ENCODE results near the gene WAPL. TPM values are rescaled to one million over a fixed set of nuclear protein-coding genes. Genes with fewer than 3 reads are reported as not detected.
A peak's percentile ranks its signal among the peaks of the same experiment; 100 is the strongest.

The WAPL gene
- total and polyA plus RNA-seq, 5 experiments from 2014 or later = 37.0 to 67.3 (median 42.1) TPM

DNA sequence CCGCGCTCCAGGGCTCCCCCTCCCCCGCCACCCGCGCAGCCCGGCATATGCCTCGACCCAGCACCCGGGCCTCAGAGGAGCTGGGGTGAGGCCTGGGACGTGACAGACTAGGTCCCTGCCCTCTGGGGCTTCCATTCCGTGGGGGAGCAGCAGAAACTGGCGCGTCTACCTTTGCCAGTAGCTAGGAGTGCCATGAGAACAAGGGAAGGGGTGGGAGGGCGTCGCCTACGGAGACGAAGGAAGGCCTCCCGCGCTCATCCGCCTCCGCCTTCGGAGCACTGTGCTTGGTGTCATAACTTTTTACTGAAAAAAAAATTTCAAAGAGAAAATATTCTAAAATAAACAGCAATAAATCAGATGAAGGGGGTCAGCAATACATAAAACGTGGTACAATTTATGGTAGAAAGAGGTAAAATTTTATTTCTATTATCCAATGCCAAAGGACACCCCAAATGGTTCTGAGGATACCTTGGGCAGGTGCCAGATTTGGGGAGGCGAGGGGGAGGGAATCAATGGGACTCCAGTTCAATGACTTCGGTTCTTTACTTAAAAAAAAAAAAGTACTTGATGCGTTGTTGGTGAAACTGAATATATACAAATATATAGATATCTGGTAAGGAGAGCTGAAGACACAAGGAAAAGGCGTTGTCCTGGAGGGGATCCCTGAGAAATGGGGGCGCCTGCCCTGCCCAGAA is 119.9 kb downstream of the WAPL start:
- Mint-ChIP-seq H3K36me3 (no peaks in the 10 kb centered on the region), H3K27ac (peak overlapping the region; percentile 47 to 94 (median 83)), H3K9me3 (peaks cover 0 to 4% (median 0%) of the 10 kb centered on the region in 9 donors), H3K27me3 (peaks cover 0 to 4% (median 0%) of the 10 kb centered on the region in 5 donors), H3K4me3 (peak overlapping the region; percentile 74 to 94 (median 84)), H3K4me1 (peaks cover 10 to 25% (median 21%) of the 10 kb centered on the region in 4 donors)
- DNase-seq = peak in 5 of 10 donors; percentile 18 to 38 (median 28)
- POLR2A ChIA-PET = interaction anchor here (1.1 to 4.4 kb wide), 6 partner anchors 10 to 182 kb away, joined by 3 to 110 read pairs (median 17); partner anchors contain the start of gene WAPL
- peak in 1 of 2 donors; percentile 9 for ATAC-seq

DNA sequence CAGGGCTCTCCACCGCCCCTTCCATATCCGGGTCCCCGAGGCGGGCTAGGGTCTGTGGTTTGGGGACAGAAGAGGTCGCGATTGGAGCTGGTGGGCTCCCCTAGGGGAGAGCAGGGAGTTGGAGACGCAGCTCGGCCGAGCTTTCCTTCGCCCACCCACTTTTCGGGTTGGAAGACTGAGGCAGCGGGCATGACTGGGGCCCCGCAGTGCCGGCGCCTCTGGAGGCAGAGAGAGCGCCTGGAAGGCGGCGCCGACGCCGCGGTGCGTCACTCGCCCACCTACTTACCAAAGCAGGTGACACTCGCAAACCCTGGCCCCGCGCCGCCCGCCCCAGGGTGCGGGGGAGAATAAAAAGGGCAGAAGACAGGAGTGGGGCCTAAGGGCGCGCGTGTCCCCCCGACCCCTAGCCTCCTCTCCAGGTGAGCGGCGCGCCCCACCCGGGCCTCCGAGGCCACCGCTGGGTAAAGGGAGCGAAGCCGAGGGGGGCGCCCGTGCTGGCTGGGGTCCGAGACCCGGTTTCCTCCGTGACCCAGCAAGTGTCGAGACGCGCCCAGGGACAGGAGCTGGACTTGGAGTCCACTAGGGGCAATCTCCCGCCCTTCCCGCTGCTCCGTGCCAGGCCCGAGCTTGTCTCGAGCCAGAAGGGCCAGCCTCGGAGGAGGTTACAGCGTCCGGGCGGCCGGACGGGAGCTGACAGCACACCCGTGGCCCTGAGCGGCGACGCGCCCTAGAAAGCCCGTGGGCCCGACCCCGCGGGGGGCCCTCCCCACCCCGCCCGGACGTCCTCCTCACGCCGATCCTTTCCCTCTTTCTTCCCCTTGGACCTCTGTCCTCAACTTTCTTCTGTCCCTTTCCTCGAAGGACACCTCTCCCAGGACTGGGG is 120.6 kb downstream of the WAPL start:
- H3K4me1 Mint-ChIP-seq = peaks cover 10 to 25% (median 21%) of the 10 kb centered on the region in 4 donors
- H3K27ac Mint-ChIP-seq = peak overlapping the region; percentile 47 to 94 (median 88)
- H3K4me3 Mint-ChIP-seq = peak overlapping the region; percentile 80 to 94 (median 88)
- H3K9me3 Mint-ChIP-seq = peaks cover 0 to 4% (median 0%) of the 10 kb centered on the region in 9 donors
- POLR2A ChIA-PET = interaction anchor here (0.6 to 4.4 kb wide), 17 partner anchors 10 to 311 kb away, joined by 3 to 110 read pairs (median 4); partner anchors contain the start of gene WAPL
- peak; percentile 49 to 86 (median 74) for DNase-seq
- H3K36me3 Mint-ChIP-seq = no peaks in the 10 kb centered on the region
- H3K27me3 Mint-ChIP-seq = peaks cover 0 to 4% (median 0%) of the 10 kb centered on the region in 5 donors
- ATAC-seq = peak; percentile 52 to 67

DNA sequence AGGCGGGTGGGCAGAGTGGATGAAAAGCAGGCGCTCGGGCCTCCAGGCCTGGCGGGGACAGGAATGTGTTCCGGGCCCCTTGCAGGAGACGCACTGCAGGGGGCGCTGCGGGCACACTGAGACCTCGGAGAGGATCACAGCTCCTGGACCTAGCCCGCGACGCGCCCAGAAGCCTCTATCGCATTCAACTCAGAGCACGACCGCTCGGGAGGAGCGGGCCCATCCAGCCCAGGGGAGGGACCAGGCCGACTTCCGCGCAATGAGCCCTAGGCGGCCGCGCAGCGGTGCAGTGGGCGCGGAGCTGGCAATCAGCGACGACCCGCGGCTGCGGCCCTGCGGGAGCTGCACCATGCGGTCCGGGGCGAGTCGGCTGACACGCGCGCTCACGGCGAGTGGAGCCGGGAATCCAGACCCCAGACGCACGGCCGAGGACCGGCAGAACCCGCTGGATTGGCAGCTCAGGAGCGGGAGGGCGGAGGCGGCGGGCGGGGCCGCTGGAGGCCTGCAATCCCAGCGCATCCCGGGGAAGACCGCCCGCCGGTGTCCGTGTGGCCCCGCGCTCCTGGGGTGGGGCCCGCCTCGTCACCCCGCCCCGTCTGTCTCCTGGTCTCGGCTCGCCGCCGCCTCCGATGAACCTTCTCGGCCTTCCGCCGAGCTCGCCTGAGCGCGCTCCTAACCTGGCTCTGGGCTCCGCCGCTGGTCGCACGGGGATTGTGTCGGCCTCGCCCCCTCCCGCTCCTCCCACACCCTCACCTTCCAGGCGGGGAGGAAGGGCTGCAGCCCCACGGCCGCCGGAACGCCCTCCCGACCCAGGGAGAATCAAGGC is 121.5 kb downstream of the WAPL start:
- Mint-ChIP-seq H3K9me3 (no peaks in the 10 kb centered on the region), H3K4me1 (peaks cover 10 to 25% (median 21%) of the 10 kb centered on the region in 4 donors), H3K4me3 (peak overlapping the region; percentile 84 to 94 (median 90)), H3K27me3 (peaks cover 0 to 4% (median 0%) of the 10 kb centered on the region in 5 donors), H3K36me3 (no peaks in the 10 kb centered on the region), H3K27ac (peak overlapping the region; percentile 89 to 96 (median 93))
- ATAC-seq (peak; percentile 85 to 88), DNase-seq (peak; percentile 85 to 97 (median 92))
- POLR2A ChIA-PET = interaction anchor here (0.6 to 4.4 kb wide), 20 partner anchors 11 to 312 kb away, joined by 3 to 110 read pairs (median 4); partner anchors contain the start of gene WAPL

DNA sequence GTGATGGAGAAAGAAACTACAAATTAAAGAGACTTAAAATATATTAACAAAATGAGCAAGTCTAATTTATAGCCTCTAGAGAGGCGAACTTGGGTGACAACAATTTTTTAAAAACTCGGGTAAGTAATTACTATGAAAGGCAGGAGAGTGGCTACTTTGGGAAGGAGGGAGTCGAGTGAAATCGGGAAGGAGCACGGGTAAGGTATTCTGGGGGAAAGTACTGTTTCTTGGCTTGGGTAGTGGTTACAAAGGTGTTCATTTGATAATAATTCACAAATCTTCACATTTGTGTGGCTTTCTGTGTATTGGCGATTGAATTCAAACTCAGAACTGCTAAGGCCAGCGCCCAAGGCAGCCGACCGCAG is 122.1 kb downstream of the WAPL start:
- DNase-seq (no peak), ATAC-seq (no peak)
- POLR2A ChIA-PET = interaction anchor here (1.1 to 4.4 kb wide), 12 partner anchors 12 to 312 kb away, joined by 3 to 110 read pairs (median 4); no protein-coding TSS in a partner anchor
- Mint-ChIP-seq H3K4me1 (peaks cover 10 to 25% (median 21%) of the 10 kb centered on the region in 4 donors), H3K27me3 (peaks cover 0 to 4% (median 0%) of the 10 kb centered on the region in 5 donors), H3K9me3 (no peaks in the 10 kb centered on the region), H3K27ac (peak overlapping the region; percentile 86 to 96 (median 93)), H3K36me3 (no peaks in the 10 kb centered on the region), H3K4me3 (peak overlapping the region; percentile 84 to 94 (median 90))

DNA sequence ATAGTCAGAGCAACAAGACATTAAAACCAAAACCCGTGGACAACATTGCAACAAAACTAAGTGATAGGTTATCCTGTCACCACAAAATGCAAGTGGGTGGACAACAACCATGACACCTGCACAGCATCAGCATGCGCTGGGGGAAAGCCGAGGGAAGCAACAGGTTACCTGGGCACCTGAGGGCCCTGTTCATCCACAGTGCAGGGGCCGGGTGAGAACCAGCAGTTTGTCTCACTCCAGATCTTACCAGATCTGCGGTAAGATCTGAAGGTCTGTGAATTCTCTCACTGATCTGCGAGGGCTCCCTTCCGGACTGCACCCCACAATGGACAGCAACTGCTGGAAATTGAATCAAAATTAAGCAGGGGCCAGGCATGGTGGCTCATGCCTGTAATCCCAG is 124.5 kb downstream of the WAPL start:
- Mint-ChIP-seq H3K27ac (no peak overlapping the region), H3K4me1 (peaks cover 6 to 15% (median 13%) of the 10 kb centered on the region in 4 donors), H3K27me3 (peaks cover 0 to 2% (median 0%) of the 10 kb centered on the region in 5 donors), H3K4me3 (no peak overlapping the region), H3K9me3 (no peaks in the 10 kb centered on the region), H3K36me3 (no peaks in the 10 kb centered on the region)
- ATAC-seq (no peak), DNase-seq (no peak)
- POLR2A ChIA-PET = no interaction called here

DNA sequence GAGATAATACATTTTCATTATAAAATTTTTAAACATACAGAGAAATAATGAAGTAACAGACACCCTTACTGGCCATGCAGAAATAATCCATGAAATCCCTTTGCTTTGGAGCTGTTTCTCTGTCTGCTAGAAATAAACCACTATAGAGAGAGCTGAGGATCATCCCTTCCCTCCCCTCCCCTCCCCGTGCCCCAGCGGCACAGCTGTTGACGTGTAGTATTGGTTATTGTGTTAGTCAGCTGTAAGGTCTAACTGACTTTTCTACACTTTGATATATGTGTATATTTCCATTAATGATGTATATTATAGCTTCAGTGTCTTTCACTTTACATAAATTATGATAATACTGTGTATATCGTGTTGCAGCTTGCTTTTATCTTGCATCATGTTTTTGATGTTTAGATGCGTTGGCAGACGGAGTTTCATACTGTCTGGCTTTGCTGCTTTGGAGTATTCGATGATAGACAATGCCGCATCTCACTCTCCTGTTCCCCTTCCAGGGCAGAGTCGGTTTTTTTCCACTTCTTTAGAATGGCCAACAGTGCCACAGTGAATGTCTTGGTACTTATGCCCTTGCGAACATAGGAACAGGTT is 127.6 kb downstream of the WAPL start:
- Mint-ChIP-seq H3K9me3 (no peaks in the 10 kb centered on the region), H3K27ac (no peak overlapping the region), H3K36me3 (no peaks in the 10 kb centered on the region), H3K4me1 (peaks cover 0 to 7% (median 3%) of the 10 kb centered on the region in 4 donors), H3K27me3 (peaks cover 0 to 15% (median 2%) of the 10 kb centered on the region in 5 donors), H3K4me3 (no peak overlapping the region)
- POLR2A ChIA-PET = no interaction called here
- ATAC-seq (no peak), DNase-seq (no peak)

DNA sequence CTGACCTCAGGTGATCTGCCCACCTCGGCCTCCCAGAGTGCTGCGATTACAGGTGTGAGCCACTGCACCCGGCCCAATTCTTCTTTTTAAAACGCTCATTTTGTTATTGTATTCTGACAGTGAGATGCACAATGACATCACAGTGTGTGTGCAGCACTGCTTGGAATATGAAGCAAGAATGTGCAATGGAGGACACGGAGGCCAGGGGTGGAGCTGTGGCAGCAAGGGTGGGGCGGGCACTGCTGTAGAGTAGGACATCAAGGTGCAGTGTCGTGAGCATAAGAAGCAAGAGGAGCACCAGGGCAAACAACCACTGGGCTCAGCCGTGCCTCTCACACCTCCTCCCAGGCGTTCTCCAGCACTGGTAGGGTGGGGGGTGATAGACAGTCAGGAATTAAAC is 128.2 kb downstream of the WAPL start:
- H3K4me3 Mint-ChIP-seq = no peak overlapping the region
- no peak for ATAC-seq
- H3K27me3 Mint-ChIP-seq = peaks cover 2 to 16% (median 5%) of the 10 kb centered on the region in 5 donors
- H3K4me1 Mint-ChIP-seq = peaks cover 0 to 8% (median 4%) of the 10 kb centered on the region in 4 donors
- no peak overlapping the region for H3K27ac Mint-ChIP-seq
- DNase-seq = no peak
- POLR2A ChIA-PET = no interaction called here
- no peaks in the 10 kb centered on the region for H3K9me3 Mint-ChIP-seq
- no peaks in the 10 kb centered on the region for H3K36me3 Mint-ChIP-seq

DNA sequence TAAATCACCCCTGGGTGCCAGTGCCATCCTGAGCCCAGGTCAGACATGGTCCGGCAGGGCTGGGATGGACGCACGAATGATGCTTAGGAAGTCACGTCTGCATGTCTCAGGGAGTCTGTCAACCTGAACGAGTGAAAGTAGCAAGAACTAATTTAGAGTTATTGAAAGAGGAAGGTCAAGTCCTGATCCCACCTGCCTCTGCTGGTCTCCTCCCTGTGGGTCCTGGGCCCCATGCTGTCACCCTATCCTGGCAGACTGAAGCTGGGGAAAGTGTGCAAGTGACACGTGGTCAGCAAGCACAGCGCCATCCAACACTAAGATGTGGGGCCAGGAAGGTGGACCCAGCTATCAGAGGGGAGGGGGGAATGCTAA is 128.9 kb downstream of the WAPL start:
- no peaks in the 10 kb centered on the region for H3K9me3 Mint-ChIP-seq
- H3K4me3 Mint-ChIP-seq = no peak overlapping the region
- ATAC-seq (no peak), DNase-seq (no peak)
- no peaks in the 10 kb centered on the region for H3K36me3 Mint-ChIP-seq
- H3K27me3 Mint-ChIP-seq = peaks cover 7 to 23% (median 11%) of the 10 kb centered on the region in 5 donors
- H3K27ac Mint-ChIP-seq = peak overlapping the region in 2 of 10 donors; percentile 15 to 24
- POLR2A ChIA-PET = no interaction called here
- peaks cover 0 to 12% (median 7%) of the 10 kb centered on the region in 4 donors for H3K4me1 Mint-ChIP-seq

DNA sequence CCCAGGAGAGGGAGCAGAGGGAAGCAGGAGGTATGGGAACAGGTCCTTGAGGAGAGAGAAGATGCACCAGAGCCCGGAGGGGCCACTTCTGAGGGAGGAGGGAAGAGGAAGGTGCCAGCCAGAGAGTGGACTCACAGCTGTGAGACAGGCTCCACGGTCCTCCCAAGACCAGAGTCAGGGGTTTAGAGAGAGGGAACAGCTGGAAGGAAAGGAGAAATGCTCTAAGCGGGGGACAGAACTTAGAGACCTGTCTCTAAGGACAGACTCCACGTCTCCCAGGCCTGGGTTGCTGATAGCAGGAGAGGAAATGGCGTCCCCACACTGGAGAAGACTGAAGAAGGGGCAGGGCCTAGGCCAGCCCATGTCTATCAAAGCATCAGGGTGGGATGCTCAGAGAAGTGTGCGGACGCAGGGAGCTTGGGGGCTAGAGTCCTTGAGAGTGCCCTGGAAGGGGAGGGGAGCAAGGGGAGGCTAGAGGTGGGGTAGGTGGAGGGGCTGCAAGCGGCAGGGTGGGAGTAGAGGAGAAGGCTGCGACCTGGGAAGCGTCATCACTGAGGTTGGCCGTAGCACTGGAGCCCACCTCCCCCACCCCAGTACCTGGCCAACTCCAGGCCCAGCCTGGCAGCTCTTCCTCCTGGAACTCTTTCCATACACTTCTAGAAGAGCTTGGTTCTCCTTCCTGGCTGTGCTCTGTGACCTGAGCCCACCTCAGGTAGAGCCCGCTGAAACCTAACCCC is 129.4 kb downstream of the WAPL start:
- no peak for DNase-seq
- POLR2A ChIA-PET = no interaction called here
- no peak for ATAC-seq
- peaks cover 0 to 12% (median 11%) of the 10 kb centered on the region in 4 donors for H3K4me1 Mint-ChIP-seq
- peaks cover 13 to 28% (median 17%) of the 10 kb centered on the region in 5 donors for H3K27me3 Mint-ChIP-seq
- H3K36me3 Mint-ChIP-seq = no peaks in the 10 kb centered on the region
- no peaks in the 10 kb centered on the region for H3K9me3 Mint-ChIP-seq
- H3K4me3 Mint-ChIP-seq = peak overlapping the region in 2 of 10 donors; percentile 1 to 6
- peak overlapping the region in 3 of 10 donors; percentile 15 to 36 (median 24) for H3K27ac Mint-ChIP-seq

DNA sequence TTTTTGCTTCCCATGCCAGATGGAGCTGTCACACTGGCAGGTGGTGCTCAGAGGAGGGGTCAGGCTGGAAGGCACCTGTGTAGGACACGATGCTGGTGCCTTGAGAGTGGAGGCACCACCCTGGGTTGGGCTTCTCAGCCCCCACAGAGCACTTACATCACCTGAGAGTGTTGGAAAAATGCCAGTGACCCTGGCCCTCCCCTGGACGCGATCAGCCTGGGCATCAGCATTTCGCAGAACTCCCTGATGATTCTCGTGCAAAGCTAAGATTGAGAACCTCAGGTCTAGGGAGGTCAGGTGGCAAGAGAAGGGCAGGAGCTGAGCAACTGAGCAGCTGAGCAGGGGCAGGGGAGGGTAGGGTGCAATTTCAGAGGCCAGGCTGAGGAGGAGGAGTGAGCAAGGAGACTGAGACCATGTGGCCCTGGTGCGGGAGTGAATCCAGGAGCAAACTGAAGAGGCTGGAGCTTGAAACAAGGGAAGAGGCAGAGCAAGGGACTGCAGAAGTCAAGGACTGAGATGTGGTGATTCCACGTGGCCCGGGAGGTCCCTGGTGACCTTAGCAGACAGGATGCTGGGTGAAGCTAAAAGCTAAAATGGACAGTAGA is 130.3 kb downstream of the WAPL start:
- Mint-ChIP-seq H3K27me3 (peaks cover 13 to 32% (median 19%) of the 10 kb centered on the region in 5 donors), H3K27ac (peak overlapping the region in 1 of 10 donors; percentile 36), H3K9me3 (no peaks in the 10 kb centered on the region), H3K36me3 (no peaks in the 10 kb centered on the region), H3K4me1 (peaks cover 0 to 12% (median 11%) of the 10 kb centered on the region in 4 donors), H3K4me3 (peak overlapping the region in 1 of 10 donors; percentile 31)
- POLR2A ChIA-PET = no interaction called here
- no peak for DNase-seq
- ATAC-seq = no peak
